Measurements from ENCODE around the gene RALGPS1. TPM values are rescaled to one million over a fixed set of nuclear protein-coding genes. Genes with fewer than 3 reads are reported as not detected.

The RALGPS1 gene
- total and polyA plus RNA-seq, 2 donors (not counting 1 experiment from before 2014, with no cell fraction given): 19.7 to 39.9 TPM

- ChIA-PET CTCF (no interaction called here), POLR2A (no interaction called here)
- H3K27me3 ChIP-seq (replicated peaks in 1 of 4; ENCODE audit: control extremely low read depth in 1 of 4, control insufficient read depth in 3 of 4, insufficient read depth in 4 of 4, low read length in 3 of 4): no peaks in the 10 kb centered on the region
- ATAC-seq (ENCODE audit: low read depth): no peak
- Mint-ChIP-seq H3K27ac (no peak overlapping the region), H3K4me1 (no peaks in the 10 kb centered on the region), H3K4me3 (no peak overlapping the region), H3K27me3 (no peaks in the 10 kb centered on the region), H3K9me3 (ENCODE audit: insufficient read depth) (no peaks in the 10 kb centered on the region)
- TF ChIP-seq EZH2 (IDR thresholded peaks at IDR 0.05; ENCODE audit: borderline replicate concordance, insufficient read depth, low read depth, low read length, poor library complexity, severe bottlenecking) (no peak), CTCF (IDR thresholded peaks at IDR 0.05) (no peak)
- no peak overlapping the region for H3K9ac ChIP-seq (ENCODE audit: low read length)
- H3K4me2 ChIP-seq (replicated peaks; ENCODE audit: low read depth, low read length, poor library complexity, severe bottlenecking): no peak overlapping the region
- H3K27ac ChIP-seq (ENCODE audit: low read length in 2 of 2): no peak overlapping the region
- H3K4me3 ChIP-seq (ENCODE audit: control extremely low read depth in 1 of 5, extremely low read depth in 1 of 5, insufficient read depth in 1 of 5, low read depth in 2 of 5, low read length in 4 of 5): no peak overlapping the region
- H3K36me3 ChIP-seq (replicated peaks in 1 of 2; ENCODE audit: control extremely low read depth in 1 of 2, control insufficient read depth in 1 of 2, extremely low read depth in 1 of 2, insufficient read depth in 2 of 2, low read length in 1 of 2): no peaks in the 10 kb centered on the region
- no peak for DNase-seq
- H3K4me1 ChIP-seq (ENCODE audit: control insufficient read depth in 2 of 2, insufficient read depth in 2 of 2, low read length in 2 of 2): no peaks in the 10 kb centered on the region
- intact Hi-C loops (cut with micrococcal nuclease): no loop called here
- 94% methylated on average over 6 of the region's 6 CpGs for WGBS (ENCODE audit: insufficient coverage)
- no peaks in the 10 kb centered on the region for H4K20me1 ChIP-seq (ENCODE audit: control insufficient read depth, insufficient read depth, low read length, poor library complexity, severe bottlenecking)
- no peaks in the 10 kb centered on the region for H3K79me2 ChIP-seq (ENCODE audit: control insufficient read depth, insufficient read depth, low read length)
- no peak overlapping the region for H2AFZ ChIP-seq (ENCODE audit: insufficient read depth, low read depth, low read length, poor library complexity, severe bottlenecking)
- H3K9me3 ChIP-seq (ENCODE audit: control extremely low read depth in 1 of 3, control insufficient read depth in 2 of 3, insufficient read depth in 1 of 3, low read length in 2 of 3): no peaks in the 10 kb centered on the region
Observed at GRCh38 chr9:127140181-127140580, 225.6 kb downstream of the RALGPS1 start.

GRCh38 chr9:127140842-127141675 lies 226.5 kb downstream of the RALGPS1 start:
- WGBS (ENCODE audit: insufficient coverage): 94% methylated on average over 9 of the region's 9 CpGs
- Mint-ChIP-seq H3K4me1 (no peaks in the 10 kb centered on the region), H3K4me3 (no peak overlapping the region), H3K27me3 (no peaks in the 10 kb centered on the region), H3K9me3 (ENCODE audit: insufficient read depth) (no peaks in the 10 kb centered on the region), H3K27ac (no peak overlapping the region)
- no peak overlapping the region for H3K4me2 ChIP-seq (replicated peaks; ENCODE audit: low read depth, low read length, poor library complexity, severe bottlenecking)
- H3K27ac ChIP-seq (ENCODE audit: low read length in 2 of 2): no peak overlapping the region
- no peaks in the 10 kb centered on the region for H3K36me3 ChIP-seq (replicated peaks in 1 of 2; ENCODE audit: control extremely low read depth in 1 of 2, control insufficient read depth in 1 of 2, extremely low read depth in 1 of 2, insufficient read depth in 2 of 2, low read length in 1 of 2)
- intact Hi-C loops (cut with micrococcal nuclease): no loop called here
- H4K20me1 ChIP-seq (ENCODE audit: control insufficient read depth, insufficient read depth, low read length, poor library complexity, severe bottlenecking): no peaks in the 10 kb centered on the region
- H3K27me3 ChIP-seq (replicated peaks in 1 of 4; ENCODE audit: control extremely low read depth in 1 of 4, control insufficient read depth in 3 of 4, insufficient read depth in 4 of 4, low read length in 3 of 4): no peaks in the 10 kb centered on the region
- H3K4me1 ChIP-seq (ENCODE audit: control insufficient read depth in 2 of 2, insufficient read depth in 2 of 2, low read length in 2 of 2): no peaks in the 10 kb centered on the region
- H2AFZ ChIP-seq (ENCODE audit: insufficient read depth, low read depth, low read length, poor library complexity, severe bottlenecking): no peak overlapping the region
- ChIA-PET CTCF (no interaction called here), POLR2A (no interaction called here)
- no peak overlapping the region for H3K9ac ChIP-seq (ENCODE audit: low read length)
- peaks cover 0 to 1% (median under 1%) of the 10 kb centered on the region in 3 donors for H3K9me3 ChIP-seq (ENCODE audit: control extremely low read depth in 1 of 3, control insufficient read depth in 2 of 3, insufficient read depth in 1 of 3, low read length in 2 of 3)
- TF ChIP-seq CTCF (IDR thresholded peaks at IDR 0.05) (no peak), EZH2 (IDR thresholded peaks at IDR 0.05; ENCODE audit: borderline replicate concordance, insufficient read depth, low read depth, low read length, poor library complexity, severe bottlenecking) (no peak)
- no peak for DNase-seq
- H3K4me3 ChIP-seq (ENCODE audit: control extremely low read depth in 1 of 5, extremely low read depth in 1 of 5, insufficient read depth in 1 of 5, low read depth in 2 of 5, low read length in 4 of 5): no peak overlapping the region
- no peak for ATAC-seq (ENCODE audit: low read depth)
- no peaks in the 10 kb centered on the region for H3K79me2 ChIP-seq (ENCODE audit: control insufficient read depth, insufficient read depth, low read length)

Measured in B cell (primary cell).